GM12878 (cell line): ENCODE results near the gene SNCAIP. TPM values are rescaled to one million over a fixed set of nuclear protein-coding genes. Genes with fewer than 3 reads are reported as not detected.

Source experiments
- ATAC-seq: fragments of 200-7000 bp; cut with Tn5 transposase; 3 replicates; pipeline ENCODE4 v1.9.1; 2020; ENCODE audit warnings: mild to moderate bottlenecking, moderate library complexity
- BruUV-seq: library from RNA; stranded (reverse); fragments of 400-500 nt; replicated peaks from 2 replicates; lab custom pipeline; 2021; lab: Mats Ljungman, UMichigan
- CTCF ChIA-PET: fragments of 300-600 bp; sonication (Branson Sonifier 250); formaldehyde crosslinking; extraction: SDS; loops from one replicate; lab custom pipeline; 2021; ENCODE audit warnings: inconsistent platforms; lab: Yijun Ruan, JAX
- POLR2A ChIA-PET: fragments of 350-600 bp; formaldehyde crosslinking; extraction: SDS; loops from one replicate; lab custom pipeline; 2021; ENCODE audit warnings: inconsistent platforms; lab: Charles Lee
- RAD21 ChIA-PET: fragments of 300-600 bp; sonication (Branson Sonifier 250); formaldehyde crosslinking; loops from one replicate; lab custom pipeline; 2023; ENCODE audit warnings: antibody characterized with exemption; ENCODE audit not compliant: unreplicated experiment; lab: Charles Lee
- SMC1A ChIA-PET: fragments of 300-600 bp; sonication (Branson Sonifier 250); formaldehyde crosslinking; loops from one replicate; lab custom pipeline; 2023; ENCODE audit not compliant: unreplicated experiment, uncharacterized antibody; lab: Charles Lee
- DNase-seq: peaks from one replicate; pipeline ENCODE4 v3.0.0-alpha.2; 2011; ENCODE audit warnings: low read depth, low spot score
- FAIRE-seq: peaks from 3 replicates; lab custom pipeline; 2011; peaks lifted over from hg19 to GRCh38; lab: Jason Lieb, UNC
- H2AFZ ChIP-seq: 2 replicates; pipeline ENCODE4 v1.6.0; 2011; ENCODE audit warnings: low read depth, low read length, control low read depth; ENCODE audit not compliant: control insufficient read depth
- H3K27ac ChIP-seq: 2 replicates; pipeline ENCODE4 v1.5.1; 2011; ENCODE audit warnings: control low read depth; ENCODE audit not compliant: control insufficient read depth, insufficient read depth
- H3K27me3 ChIP-seq, 2 experiments: replicated peaks in 1 of 2; 2 replicates each; pipeline versions ENCODE4 v1.6.0 to v1.6.1; 2011; ENCODE audit warnings: low read length in 1 of 2; ENCODE audit not compliant: control insufficient read depth in 2 of 2, insufficient read depth in 2 of 2
- H3K36me3 ChIP-seq, 2 experiments: 2 replicates each; pipeline ENCODE4 v1.5.1; 2011; ENCODE audit warnings: low read length in 1 of 2; ENCODE audit not compliant: control insufficient read depth in 2 of 2, insufficient read depth in 2 of 2
- H3K4me1 ChIP-seq: 2 replicates; pipeline ENCODE4 v1.6.1; 2011; ENCODE audit warnings: mild to moderate bottlenecking, low read length, moderate library complexity, mixed read lengths; ENCODE audit not compliant: control insufficient read depth, insufficient read depth
- H3K4me2 ChIP-seq: 2 replicates; pipeline ENCODE4 v1.6.0; 2011; ENCODE audit warnings: control low read depth; ENCODE audit not compliant: control insufficient read depth, insufficient read depth
- H3K4me3 ChIP-seq: fragments of 200-600 bp; sonication (generic); 2 replicates; pipeline ENCODE4 v1.5.1; 2016
- H3K79me2 ChIP-seq: 2 replicates; pipeline ENCODE4 v1.6.0; 2011; ENCODE audit warnings: low read length; ENCODE audit not compliant: control insufficient read depth, insufficient read depth
- H3K9ac ChIP-seq: 2 replicates; pipeline ENCODE4 v1.8.0; 2011; ENCODE audit warnings: low read length, control low read depth, mixed read lengths; ENCODE audit not compliant: control insufficient read depth, insufficient read depth
- H3K9me3 ChIP-seq: replicated peaks from 3 replicates; pipeline ENCODE4 v1.5.1; 2011; ENCODE audit warnings: mild to moderate bottlenecking, low read length; ENCODE audit not compliant: control insufficient read depth, insufficient read depth
- H4K20me1 ChIP-seq: 2 replicates; pipeline ENCODE4 v1.6.0; 2011; ENCODE audit not compliant: control insufficient read depth, insufficient read depth
- CBFB ChIP-seq: IDR thresholded peaks from 2 replicates; pipeline ENCODE4 v1.6.1; 2016; ENCODE audit warnings: antibody characterized with exemption, low read depth
- IKZF2 ChIP-seq, 2 experiments: fragments of 450-650 bp; IDR thresholded peaks; 2 replicates each; pipeline ENCODE4 v1.6.1; 2017; ENCODE audit warnings: mild to moderate bottlenecking in 2 of 2, moderate library complexity in 2 of 2
- IRF4 ChIP-seq: IDR thresholded peaks from 2 replicates; pipeline ENCODE4 v1.6.1; 2011; ENCODE audit warnings: low read depth, low read length
- NFYA ChIP-seq: IDR thresholded peaks from 2 replicates; pipeline ENCODE4 v1.6.1; 2011; ENCODE audit warnings: low read depth, mild to moderate bottlenecking, low read length, improper control_type of control experiment, borderline replicate concordance
- NFYB ChIP-seq: IDR thresholded peaks from 2 replicates; pipeline ENCODE4 v1.6.1; 2011; ENCODE audit warnings: low read depth, mild to moderate bottlenecking, low read length, improper control_type of control experiment, moderate library complexity; ENCODE audit not compliant: insufficient read depth
- NR2F1 ChIP-seq: fragments of 450-650 bp; conservative IDR thresholded peaks from 2 replicates; pipeline ENCODE4 v1.6.1; 2017; ENCODE audit warnings: mild to moderate bottlenecking
- RBBP5 ChIP-seq: fragments of 200-600 bp; sonication (generic); conservative IDR thresholded peaks from 2 replicates; pipeline ENCODE4 v1.6.1; 2016
- SMAD5 ChIP-seq: IDR thresholded peaks from 2 replicates; pipeline ENCODE4 v1.6.1; 2016; ENCODE audit warnings: antibody characterized with exemption, low read depth
- TBL1XR1 ChIP-seq: IDR thresholded peaks from 2 replicates; pipeline ENCODE4 v1.6.1; 2012; ENCODE audit warnings: low read depth, low read length, improper control_type of control experiment
- TCF12 ChIP-seq: IDR thresholded peaks from 2 replicates; pipeline ENCODE4 v1.6.1; 2011; ENCODE audit warnings: low read depth, mild to moderate bottlenecking, low read length
- TCF7 ChIP-seq: IDR thresholded peaks from 2 replicates; pipeline ENCODE4 v1.6.1; 2014; ENCODE audit warnings: antibody characterized with exemption, borderline replicate concordance
- ZNF622 ChIP-seq: fragments of 450-650 bp; IDR thresholded peaks from 2 replicates; pipeline ENCODE4 v1.6.1; 2017; ENCODE audit warnings: mild to moderate bottlenecking, inconsistent platforms
- WGBS: methylation state at CpG from one replicate; pipeline ENCODE4 v1.1.6; 2016; ENCODE audit warnings: low lambda C conversion rate; ENCODE audit not compliant: insufficient replicate concordance, insufficient coverage; ENCODE audit errors: missing lambda C conversion rate; 5-methylcytosine and 5-hydroxymethylcytosine counted together
- in situ Hi-C: fragments of 300-500 bp; cut with MboI; formaldehyde crosslinking; loops from 9 replicates; pipeline ENCODE4 v1.14.3; 2018; ENCODE audit warnings: mixed read lengths
- intact Hi-C: fragments of 100-400 bp; cut with micrococcal nuclease; formaldehyde crosslinking; loops from one replicate; pipeline ENCODE4 v1.14.2; 2022; ENCODE audit not compliant: unreplicated experiment
- polyA plus RNA-seq, 11 experiments: library from polyadenylated mRNA; depleted of rRNA in 4 of 11; unstranded in 6 of 11; stranded (reverse) in 5 of 11; fragments of >200 nt; fragmentation: Nextera tagmentation in 4 of 11; fragmentation: Illumina TruSeq in 1 of 11; extraction: Ambion mirVana in 4 of 11; extraction: Trizol in 1 of 11; gene quantifications; 1 replicate in 1 of 11; 2 replicates in 10 of 11; pipeline versions ENCODE4 v1.2.1 to v1.2.3, GENCODE V29; 2011 to 2016; ENCODE audit warnings: inconsistent platforms in 2 of 11, missing spikeins in 2 of 11, low read depth in 1 of 11
- total RNA-seq, 4 experiments: library from RNA; depleted of rRNA in 3 of 4; stranded (reverse); fragments of >200 nt in 3 of 4; fragmentation: Illumina TruSeq in 1 of 4; extraction: Trizol in 1 of 4; gene quantifications; 2 replicates each; pipeline versions ENCODE4 v1.2.1 to v1.2.3, GENCODE V29; 2013 to 2021
- TF ChIP-seq, protein P1 (sequence below): IDR thresholded peaks from 2 replicates; pipeline ENCODE4 v1.6.1; 2011; ENCODE audit warnings: mild to moderate bottlenecking, low read depth, low read length, moderate library complexity; ENCODE audit not compliant: insufficient replicate concordance
- TF ChIP-seq, protein P2 (sequence below): fragments of 450-650 bp; IDR thresholded peaks from 2 replicates; pipeline ENCODE4 v1.6.1; 2016; ENCODE audit warnings: mild to moderate bottlenecking, moderate library complexity, borderline replicate concordance

The SNCAIP gene
- total and polyA plus RNA-seq, 10 of the 15 experiments (the other 5 are each of a cell fraction or from before 2014, with no cell fraction given): 0.03 to 0.62 (median 0.16) TPM; not detected in 1

DNA sequence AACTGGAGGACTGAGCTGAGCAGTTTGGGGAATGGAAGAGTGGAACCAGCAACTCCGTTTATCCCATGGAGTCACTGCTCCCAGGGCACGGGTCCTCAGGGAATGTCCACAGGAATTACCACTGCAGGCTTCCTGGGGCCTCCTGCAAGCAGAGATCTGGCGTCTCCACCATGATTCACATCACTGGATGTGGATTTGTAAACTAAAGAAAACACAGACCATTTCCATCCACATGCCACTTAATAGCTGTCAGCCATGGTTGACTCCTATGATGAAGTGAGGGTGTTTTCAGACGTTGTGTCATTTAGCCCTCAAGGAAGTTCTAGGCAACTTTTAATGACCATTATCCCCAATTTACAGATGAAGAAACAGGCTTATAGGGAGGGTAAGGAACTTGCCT is 30.2 kb downstream of the SNCAIP start (continued):
- TF ChIP-seq, protein P1, sequence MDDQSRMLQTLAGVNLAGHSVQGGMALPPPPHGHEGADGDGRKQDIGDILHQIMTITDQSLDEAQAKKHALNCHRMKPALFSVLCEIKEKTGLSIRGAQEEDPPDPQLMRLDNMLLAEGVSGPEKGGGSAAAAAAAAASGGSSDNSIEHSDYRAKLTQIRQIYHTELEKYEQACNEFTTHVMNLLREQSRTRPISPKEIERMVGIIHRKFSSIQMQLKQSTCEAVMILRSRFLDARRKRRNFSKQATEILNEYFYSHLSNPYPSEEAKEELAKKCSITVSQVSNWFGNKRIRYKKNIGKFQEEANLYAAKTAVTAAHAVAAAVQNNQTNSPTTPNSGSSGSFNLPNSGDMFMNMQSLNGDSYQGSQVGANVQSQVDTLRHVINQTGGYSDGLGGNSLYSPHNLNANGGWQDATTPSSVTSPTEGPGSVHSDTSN: no peak
- TF ChIP-seq TBL1XR1 (no peak), CBFB (no peak), TCF7 (no peak), ZNF622 (no peak), RBBP5 (no peak), IKZF2 (IDR thresholded peaks at IDR 0.05) (no peak), NFYA (no peak), IRF4 (no peak), SMAD5 (no peak), NR2F1 (no peak), NFYB (no peak)

DNA sequence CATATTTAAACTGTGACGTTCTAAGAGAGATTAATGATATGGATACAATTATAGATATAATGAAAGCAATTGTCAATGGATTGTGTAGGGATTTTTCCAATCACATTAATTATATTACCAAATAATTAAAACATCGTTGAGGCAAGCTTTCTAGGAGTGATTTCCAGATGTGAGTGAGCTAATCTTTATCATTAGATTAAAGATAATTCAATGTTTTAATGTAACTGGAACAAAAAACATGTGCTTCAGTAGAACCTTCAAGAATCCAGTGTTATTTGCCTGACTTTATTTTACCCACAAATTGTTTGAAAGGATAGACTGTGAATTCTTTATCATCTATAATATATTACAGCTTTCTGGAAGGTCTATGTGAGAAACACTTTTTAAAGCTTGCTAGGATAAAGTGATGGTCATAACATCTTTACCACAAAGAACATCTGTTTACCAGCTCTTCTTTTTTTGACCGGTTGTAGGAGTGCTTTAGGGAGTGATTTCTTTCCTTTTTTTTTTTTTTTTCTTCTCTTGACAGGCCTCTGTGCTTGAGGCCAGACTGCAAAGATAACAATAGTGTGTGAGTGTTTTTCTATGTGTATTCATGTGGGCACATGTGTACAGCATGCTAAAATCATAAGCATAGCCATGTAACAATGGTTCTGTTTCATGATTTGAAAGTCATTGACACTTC is 35.0 kb downstream of the SNCAIP start:
- TF ChIP-seq TCF12: no peak
- TF ChIP-seq, protein P2, sequence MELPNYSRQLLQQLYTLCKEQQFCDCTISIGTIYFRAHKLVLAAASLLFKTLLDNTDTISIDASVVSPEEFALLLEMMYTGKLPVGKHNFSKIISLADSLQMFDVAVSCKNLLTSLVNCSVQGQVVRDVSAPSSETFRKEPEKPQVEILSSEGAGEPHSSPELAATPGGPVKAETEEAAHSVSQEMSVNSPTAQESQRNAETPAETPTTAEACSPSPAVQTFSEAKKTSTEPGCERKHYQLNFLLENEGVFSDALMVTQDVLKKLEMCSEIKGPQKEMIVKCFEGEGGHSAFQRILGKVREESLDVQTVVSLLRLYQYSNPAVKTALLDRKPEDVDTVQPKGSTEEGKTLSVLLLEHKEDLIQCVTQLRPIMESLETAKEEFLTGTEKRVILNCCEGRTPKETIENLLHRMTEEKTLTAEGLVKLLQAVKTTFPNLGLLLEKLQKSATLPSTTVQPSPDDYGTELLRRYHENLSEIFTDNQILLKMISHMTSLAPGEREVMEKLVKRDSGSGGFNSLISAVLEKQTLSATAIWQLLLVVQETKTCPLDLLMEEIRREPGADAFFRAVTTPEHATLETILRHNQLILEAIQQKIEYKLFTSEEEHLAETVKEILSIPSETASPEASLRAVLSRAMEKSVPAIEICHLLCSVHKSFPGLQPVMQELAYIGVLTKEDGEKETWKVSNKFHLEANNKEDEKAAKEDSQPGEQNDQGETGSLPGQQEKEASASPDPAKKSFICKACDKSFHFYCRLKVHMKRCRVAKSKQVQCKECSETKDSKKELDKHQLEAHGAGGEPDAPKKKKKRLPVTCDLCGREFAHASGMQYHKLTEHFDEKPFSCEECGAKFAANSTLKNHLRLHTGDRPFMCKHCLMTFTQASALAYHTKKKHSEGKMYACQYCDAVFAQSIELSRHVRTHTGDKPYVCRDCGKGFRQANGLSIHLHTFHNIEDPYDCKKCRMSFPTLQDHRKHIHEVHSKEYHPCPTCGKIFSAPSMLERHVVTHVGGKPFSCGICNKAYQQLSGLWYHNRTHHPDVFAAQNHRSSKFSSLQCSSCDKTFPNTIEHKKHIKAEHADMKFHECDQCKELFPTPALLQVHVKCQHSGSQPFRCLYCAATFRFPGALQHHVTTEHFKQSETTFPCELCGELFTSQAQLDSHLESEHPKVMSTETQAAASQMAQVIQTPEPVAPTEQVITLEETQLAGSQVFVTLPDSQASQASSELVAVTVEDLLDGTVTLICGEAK: no peak
- TF ChIP-seq, all 136 proteins: peak for 0
- Histone ChIP-seq H3K36me3 (no peaks in the 10 kb centered on the region), H3K79me2 (no peaks in the 10 kb centered on the region), H2AFZ (no peak overlapping the region), H3K9ac (no peak overlapping the region), H3K9me3 (no peaks in the 10 kb centered on the region), H3K4me3 (no peak overlapping the region), H3K27ac (no peak overlapping the region), H3K4me2 (no peak overlapping the region), H4K20me1 (no peaks in the 10 kb centered on the region), H3K27me3 (no peaks in the 10 kb centered on the region), H3K4me1 (no peaks in the 10 kb centered on the region)
- WGBS: 57% methylated on average over 3 of the region's 3 CpGs
- no TSS peak for BruUV-seq
- FAIRE-seq: no peak
- ChIA-PET SMC1A (interaction anchor here (1.1 kb wide), 1 partner anchor 8 kb away, joined by 3 read pairs; no protein-coding TSS in a partner anchor), POLR2A (interaction anchor here (0.7 kb wide), 1 partner anchor 96 kb away, joined by 5 read pairs; no protein-coding TSS in a partner anchor), CTCF (no interaction called here), RAD21 (interaction anchor here (0.8 kb wide), 1 partner anchor 66 kb away, joined by 3 read pairs; no protein-coding TSS in a partner anchor)
- no peak for DNase-seq
- no peak for ATAC-seq
- intact Hi-C loops (no loop called here), in situ Hi-C loops (no loop called here)
